Glomerular endothelial cell (primary cell): Measurements from ENCODE around the gene SPATA45. TPM values are rescaled to one million over a fixed set of nuclear protein-coding genes. Genes with fewer than 3 reads are reported as not detected.

Source experiments
- DNase-seq: peaks from one replicate; pipeline ENCODE4 v3.0.0-alpha.2; 2011; ENCODE audit warnings: low read depth, low spot score; ENCODE audit errors: extremely low read depth
- total RNA-seq: library from RNA; depleted of rRNA; stranded (reverse); fragments of >200 nt; gene quantifications from 2 replicates; pipeline ENCODE4 v1.2.3, GENCODE V29; 2015

The SPATA45 gene
- total RNA-seq, 1 donor from 2014 or later: not detected

- no peak for DNase-seq
Measured at GRCh38 chr1:212782422-212783154, 64.9 kb downstream of the SPATA45 start.

- DNase-seq: no peak
Measured at GRCh38 chr1:212781225-212781624, 66.2 kb downstream of the SPATA45 start.

GRCh38 chr1:212780759-212781158, 66.7 kb downstream of the SPATA45 start:
- no peak for DNase-seq

Other genes with a start within 250 kb of the SPATA45 start
- gene ATF3, start 238.9 kb downstream of the SPATA45 start, total RNA-seq: 7.0 and 21.1 TPM in 2 replicates
- gene BATF3, start 147.8 kb downstream of the SPATA45 start, total RNA-seq: 1.2 and 1.6 TPM in 2 replicates
- gene NSL1, start 55.9 kb downstream of the SPATA45 start, total RNA-seq: 25.8 and 26.2 TPM in 2 replicates
- 9.4 and 9.5 TPM in 2 replicates for gene TATDN3, start 55.8 kb downstream of the SPATA45 start, total RNA-seq
- 4.1 and 7.1 TPM in 2 replicates for gene FLVCR1, start 10.6 kb upstream of the SPATA45 start, total RNA-seq
- gene VASH2, start 102.9 kb upstream of the SPATA45 start, total RNA-seq: 0.53 and 0.76 TPM in 2 replicates
- 14.4 and 43.0 TPM in 2 replicates for gene ANGEL2, start 168.2 kb upstream of the SPATA45 start, total RNA-seq
- gene RPS6KC1, start 203.6 kb upstream of the SPATA45 start, total RNA-seq: 14.0 and 18.4 TPM in 2 replicates